Adrenal gland (tissue), 12 donors: ENCODE results near the gene ABHD14A. TPM values are rescaled to one million over a fixed set of nuclear protein-coding genes. Genes with fewer than 3 reads are reported as not detected.

Experiments used
- DNase-seq, 7 donors: peaks; one replicate each; pipeline ENCODE4 v3.0.0-alpha.2; 2019 to 2020
- H3K27ac ChIP-seq, 5 donors: fragments of 200-600 bp; sonication (generic) in 4 of 5; 1 replicate in 3 of 5; 2 replicates in 2 of 5; pipeline versions ENCODE4 v1.5.1 to v1.8.0; 2016 to 2020; ENCODE audit warnings: mild to moderate bottlenecking in 1 of 5
- H3K27me3 ChIP-seq: fragments of 200-600 bp; 2 replicates; pipeline ENCODE4 v1.8.0; 2021
- H3K36me3 ChIP-seq, 2 donors: fragments of 200-600 bp; replicated peaks in 1 of 2; 1 replicate in 1 of 2; 2 replicates in 1 of 2; pipeline versions ENCODE4 v1.5.1 to v1.8.0; 2018 to 2022
- H3K4me1 ChIP-seq, 2 donors: fragments of 200-600 bp; replicated peaks in 1 of 2; 1 replicate in 1 of 2; 2 replicates in 1 of 2; pipeline versions ENCODE4 v1.5.1 to v1.8.0; 2018 to 2021
- H3K4me3 ChIP-seq, 4 donors: fragments of 200-600 bp; sonication (generic) in 3 of 4; one replicate each; pipeline ENCODE4 v1.5.1; 2016 to 2018
- H3K9me3 ChIP-seq, 3 donors: fragments of 200-600 bp; sonication (generic) in 1 of 3; replicated peaks in 1 of 3; 1 replicate in 2 of 3; 2 replicates in 1 of 3; pipeline versions ENCODE4 v1.5.1 to v1.8.0; 2016 to 2021
- CTCF ChIP-seq, 6 experiments: fragments of 450-650 bp in 4 of 6; fragments of 200-600 bp in 2 of 6; sonication (generic) in 1 of 6; IDR thresholded peaks; 1 replicate in 5 of 6; 2 replicates in 1 of 6; pipeline versions ENCODE4 v1.5.1 to v1.8.0; 2016 to 2021; ENCODE audit warnings: antibody characterized with exemption in 6 of 6, mild to moderate bottlenecking in 2 of 6, moderate library complexity in 1 of 6
- POLR2A ChIP-seq, 2 donors: fragments of 450-650 bp; IDR thresholded peaks; one replicate each; pipeline ENCODE4 v1.6.1; 2017; ENCODE audit warnings: antibody characterized with exemption in 2 of 2, mild to moderate bottlenecking in 2 of 2, moderate library complexity in 1 of 2
- WGBS, 4 donors: extraction: QIAGEN DNeasy Blood & Tissue Kit in 2 of 4; methylation state at CpG; one replicate each; pipeline versions ENCODE4 v1.1.5 to v1.1.7; 2013 to 2017; 5-methylcytosine and 5-hydroxymethylcytosine counted together
- intact Hi-C, 2 donors: fragments of 100-400 bp; cut with DNase I; formaldehyde crosslinking; loops; one replicate each; pipeline versions ENCODE4 v1.14.1 to v1.15.0; 2022 to 2023
- polyA plus RNA-seq, 3 donors: library from polyadenylated mRNA; stranded (reverse); fragments of 200-250 nt in 2 of 3; fragments of 350-450 nt in 1 of 3; fragmentation: Illumina TruSeq in 1 of 3; extraction: RNeasy Lipid Tissue Mini Kit (QIAGEN cat#74804) in 1 of 3; gene quantifications; one replicate each; pipeline ENCODE4 v1.2.3, GENCODE V29; 2013 to 2014
- total RNA-seq, 9 donors: library from RNA; depleted of rRNA in 4 of 9; stranded (reverse); fragments of >200 nt in 4 of 9; fragments of 120-200 nt in 1 of 9; fragmentation: NEBNext Ultra II Directional in 1 of 9; extraction: Animal tissue kit (Norgen Biotek cat#: 25700) in 1 of 9; gene quantifications; one replicate each; pipeline versions ENCODE4 v1.1.0 to v1.2.4, GENCODE V29; 2013 to 2023
- donor health status: healthy with polysubstance abuse.
- donor health status: Bipolar disorder and iron deficiency.
- donor health status: DM: yes; HTN: yes; CAD: no.
- donor health status: DM: no; HTN: no; CAD: no.
- donor health status: DM: no; HTN: no; CAD: no.
- donor health status: DM: yes; HTN: yes; CAD: no.

Gene ABHD14A
- total and polyA plus RNA-seq, 12 donors, result 29.3 to 162 (median 77.1) TPM

- DNase-seq, result peak in 2 of 7 donors; percentile 4 to 17
- Histone ChIP-seq H3K4me1 (peaks cover 10% of the 10 kb centered on the region in 2 donors), H3K27ac (no peak overlapping the region), H3K27me3 (no peaks in the 10 kb centered on the region), H3K36me3 (peaks cover 0 to 30% of the 10 kb centered on the region in 2 donors), H3K4me3 (no peak overlapping the region), H3K9me3 (no peaks in the 10 kb centered on the region)
- 78 to 82% (median 79%) methylated on average over 13 of the region's 13 CpGs for WGBS, 4 donors
- intact Hi-C loops, result loop anchor here in 1 of 2 donors (10.0 kb wide), 1 partner anchor 47 kb away; the partner anchor contains the start of gene RPL29
- TF ChIP-seq CTCF (IDR thresholded peaks at IDR 0.05) (no peak), POLR2A (IDR thresholded peaks at IDR 0.05) (no peak)
Measured at GRCh38 chr3:51947215-51947900, 27.5 kb upstream of the ABHD14A start.

- no peaks in the 10 kb centered on the region for H3K9me3 ChIP-seq
- H3K36me3 ChIP-seq, result peaks cover 0 to 30% of the 10 kb centered on the region in 2 donors
- intact Hi-C loops, result loop anchor here in 1 of 2 donors (10.0 kb wide), 1 partner anchor 47 kb away; the partner anchor contains the start of gene RPL29
- no peaks in the 10 kb centered on the region for H3K27me3 ChIP-seq
- H3K4me1 ChIP-seq, result peaks cover 3% of the 10 kb centered on the region in 2 donors
- H3K4me3 ChIP-seq, result no peak overlapping the region
- TF ChIP-seq POLR2A (IDR thresholded peaks at IDR 0.05) (no peak), CTCF (IDR thresholded peaks at IDR 0.05) (no peak)
- 85 to 93% (median 92%) methylated on average over 8 to 10 of the region's 10 CpGs for WGBS, 4 donors
- DNase-seq, result peak in 2 of 7 donors; percentile 4 to 9
- H3K27ac ChIP-seq, result no peak overlapping the region
Measured at GRCh38 chr3:51948016-51948580, 26.8 kb upstream of the ABHD14A start.

GRCh38 chr3:51949121-51949520 is 25.7 kb upstream of the ABHD14A start:
- peak in 3 of 7 donors; percentile 4 to 8 (median 4) for DNase-seq
- Histone ChIP-seq H3K36me3 (peaks cover 0 to 30% of the 10 kb centered on the region in 2 donors), H3K9me3 (no peaks in the 10 kb centered on the region), H3K4me1 (no peaks in the 10 kb centered on the region), H3K4me3 (no peak overlapping the region), H3K27me3 (no peaks in the 10 kb centered on the region), H3K27ac (no peak overlapping the region)
- intact Hi-C loops, result loop anchor here in 1 of 2 donors (10.0 kb wide), 1 partner anchor 46 kb away; the partner anchor contains the start of gene RPL29
- TF ChIP-seq CTCF (IDR thresholded peaks at IDR 0.05) (no peak), POLR2A (IDR thresholded peaks at IDR 0.05) (no peak)
- 86 to 100% (median 94%) methylated on average over 2 to 5 of the region's 5 CpGs for WGBS, 4 donors

DNA sequence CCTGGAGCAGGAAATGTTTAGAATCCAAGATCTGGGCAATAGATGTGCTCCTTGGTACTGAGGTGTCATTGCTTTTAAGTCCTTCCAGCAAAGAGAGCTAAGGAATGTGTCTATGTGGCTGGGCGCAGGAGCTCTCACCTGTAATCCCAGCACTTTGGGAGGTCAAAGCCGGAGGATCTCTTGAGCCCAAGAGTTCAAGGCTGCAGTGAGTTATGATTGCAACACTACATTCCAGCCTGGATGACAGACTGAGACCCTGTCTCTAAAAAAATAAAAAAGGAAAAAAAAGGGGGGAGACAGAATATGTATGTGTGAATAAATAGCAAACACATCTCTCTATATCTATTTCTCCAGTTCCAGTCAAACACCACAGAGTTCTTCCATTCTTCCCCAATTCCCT is 24.0 kb upstream of the ABHD14A start:
- Histone ChIP-seq H3K27ac (no peak overlapping the region), H3K4me1 (peaks cover 1 to 5% of the 10 kb centered on the region in 2 donors), H3K9me3 (no peaks in the 10 kb centered on the region), H3K36me3 (peaks cover 0 to 23% of the 10 kb centered on the region in 2 donors), H3K4me3 (no peak overlapping the region), H3K27me3 (no peaks in the 10 kb centered on the region)
- DNase-seq, result no peak
- 80 to 85% (median 83%) methylated on average over 2 of the region's 2 CpGs for WGBS, 4 donors
- TF ChIP-seq POLR2A (IDR thresholded peaks at IDR 0.05) (no peak), CTCF (IDR thresholded peaks at IDR 0.05) (no peak)
- intact Hi-C loops, result no loop called here
